Measurements from ENCODE around the gene TPR.

DNA sequence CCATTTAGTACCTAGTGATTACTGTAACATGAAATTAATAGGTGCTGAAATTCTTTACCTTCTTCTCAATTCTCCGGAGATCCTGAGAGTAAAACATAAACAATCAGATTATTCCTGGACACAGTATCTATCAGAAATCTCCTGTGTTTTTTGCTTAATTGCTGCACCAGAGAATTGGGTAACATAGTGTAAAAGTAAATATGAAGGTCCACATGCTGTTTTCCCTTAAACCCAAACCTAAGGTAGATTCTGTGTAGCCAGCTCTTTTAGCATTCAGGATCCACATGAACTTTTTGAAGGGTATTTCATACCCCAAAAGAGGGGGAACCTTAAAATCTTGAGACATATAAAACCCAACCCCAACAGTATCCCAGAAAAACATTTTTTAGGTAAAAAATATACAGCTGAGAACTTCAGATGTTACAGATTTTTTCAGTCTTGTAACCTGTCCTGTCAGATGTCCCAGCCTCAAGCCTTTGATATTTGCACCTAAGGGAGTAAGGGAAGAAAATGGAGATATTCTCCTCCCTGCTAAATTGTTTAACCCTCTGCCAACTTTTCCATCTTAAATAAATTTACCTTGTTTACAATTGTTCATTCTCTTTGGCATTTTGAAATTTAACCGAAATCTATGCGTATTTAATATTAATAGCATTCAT, 11.8 kb upstream of the TPR start:
- TF ChIP-seq POLR2A (IDR thresholded peaks at IDR 0.05), result no peak
- TF ChIP-seq CTCF (IDR thresholded peaks at IDR 0.05 in 8 of 11, conservative IDR thresholded peaks at IDR 0.05 in 3 of 11), result no peak
